GM18951 (cell line): ENCODE measurements around the gene ANKZF1.

Experiments
- POLR2A ChIP-seq: IDR thresholded peaks from 4 replicates; pipeline ENCODE4 v1.6.1; 2011; ENCODE audit warnings: mild to moderate bottlenecking; ENCODE audit not compliant: insufficient read length, insufficient read depth; ENCODE audit errors: extremely low read depth
- in situ Hi-C: fragments of 300-500 bp; cut with MboI; formaldehyde crosslinking; loops from one replicate; pipeline ENCODE4 v1.12.0; 2022; ENCODE audit warnings: low sequenced_read_pairs, mixed read lengths, inconsistent platforms; ENCODE audit not compliant: unreplicated experiment

Gene ANKZF1

DNA sequence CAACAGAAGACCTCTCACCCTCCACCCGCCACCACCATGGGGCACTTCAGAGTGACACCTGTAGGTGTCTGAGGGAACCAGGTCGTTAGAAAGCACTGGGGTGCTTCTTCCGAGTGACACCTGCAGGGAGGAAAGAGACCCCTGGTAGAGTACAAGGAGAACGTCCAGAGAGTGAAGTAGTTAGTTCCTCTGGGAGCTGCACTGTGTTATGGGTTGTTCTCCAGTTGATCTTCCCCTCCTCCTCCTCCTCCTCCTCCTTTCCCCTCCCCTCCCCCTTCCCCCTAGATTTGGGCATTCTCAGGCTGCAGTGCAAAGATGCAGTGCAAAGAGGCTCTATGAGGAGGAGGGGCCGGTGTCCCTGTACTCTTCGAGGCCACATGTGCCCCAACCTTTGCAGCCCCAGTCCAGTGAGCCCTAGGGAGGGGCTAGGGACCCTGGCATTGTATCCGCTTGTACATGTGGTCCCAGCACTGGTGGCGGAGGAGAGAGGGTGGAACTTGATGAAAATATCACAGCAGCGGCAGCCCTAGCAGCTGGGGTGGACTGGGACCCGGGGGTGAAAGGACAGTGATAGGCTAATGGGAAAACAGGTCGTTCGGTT lies 50.4 kb downstream of the ANKZF1 start:
- in situ Hi-C loops: no loop called here
- TF ChIP-seq POLR2A: no peak

DNA sequence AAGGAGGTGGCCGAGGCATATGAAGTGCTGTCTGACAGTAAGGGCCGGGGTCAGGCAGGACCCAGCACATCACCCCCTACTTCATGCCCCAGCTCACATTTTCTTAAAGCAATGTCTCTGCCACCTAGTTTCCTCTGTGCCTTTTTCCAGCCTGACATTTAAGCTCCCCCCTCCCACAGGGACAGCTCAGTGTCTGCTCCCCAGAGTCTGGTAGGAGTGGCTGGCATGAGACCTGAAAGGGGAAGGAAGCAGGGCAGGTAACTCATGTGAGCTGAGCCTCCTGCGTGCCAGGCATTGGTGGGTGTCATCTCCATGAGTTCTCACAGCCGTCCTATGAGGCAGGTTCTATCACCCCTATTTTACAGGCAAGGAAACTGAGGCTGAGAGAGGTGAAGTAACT lies 51.0 kb downstream of the ANKZF1 start:
- no peak for TF ChIP-seq POLR2A
- in situ Hi-C loops: no loop called here

DNA sequence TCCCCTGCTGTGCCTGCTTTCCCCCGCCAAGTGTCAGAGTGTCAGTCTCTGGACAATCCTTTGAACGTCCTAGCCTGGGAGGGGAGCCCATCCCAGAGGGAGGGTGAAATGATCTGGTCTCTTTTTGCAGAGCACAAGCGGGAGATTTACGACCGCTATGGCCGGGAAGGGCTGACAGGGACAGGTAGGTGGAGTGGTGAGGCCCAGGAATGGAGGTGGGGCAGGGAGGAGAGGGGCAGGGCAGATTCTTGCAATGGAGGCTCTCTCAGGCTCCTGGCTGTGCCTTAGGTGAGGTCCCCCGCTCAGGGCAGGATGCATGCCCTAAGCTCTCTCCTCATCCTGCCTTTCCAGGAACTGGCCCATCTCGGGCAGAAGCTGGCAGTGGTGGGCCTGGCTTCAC lies 52.0 kb downstream of the ANKZF1 start:
- TF ChIP-seq POLR2A: no peak
- in situ Hi-C loops: no loop called here

DNA sequence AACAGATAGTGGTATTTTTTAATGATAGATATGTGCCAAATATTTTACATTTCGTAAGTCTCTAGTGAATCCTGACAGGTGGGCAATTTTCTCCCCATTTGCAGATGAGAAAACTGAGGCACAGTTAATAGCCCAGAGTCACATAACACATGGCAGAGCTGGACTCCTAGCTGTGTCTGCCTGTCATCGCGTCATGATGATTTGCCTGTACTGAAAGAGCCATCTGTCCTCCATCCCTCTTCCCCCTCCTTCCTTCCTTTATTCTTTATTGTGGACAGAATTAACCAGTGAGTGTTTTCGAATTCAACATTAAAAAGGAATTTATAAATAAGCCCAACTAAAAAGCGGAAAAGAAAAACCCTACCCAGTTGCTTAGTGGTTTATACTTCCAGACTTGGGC lies 52.8 kb downstream of the ANKZF1 start:
- in situ Hi-C loops: no loop called here
- TF ChIP-seq POLR2A: no peak

DNA sequence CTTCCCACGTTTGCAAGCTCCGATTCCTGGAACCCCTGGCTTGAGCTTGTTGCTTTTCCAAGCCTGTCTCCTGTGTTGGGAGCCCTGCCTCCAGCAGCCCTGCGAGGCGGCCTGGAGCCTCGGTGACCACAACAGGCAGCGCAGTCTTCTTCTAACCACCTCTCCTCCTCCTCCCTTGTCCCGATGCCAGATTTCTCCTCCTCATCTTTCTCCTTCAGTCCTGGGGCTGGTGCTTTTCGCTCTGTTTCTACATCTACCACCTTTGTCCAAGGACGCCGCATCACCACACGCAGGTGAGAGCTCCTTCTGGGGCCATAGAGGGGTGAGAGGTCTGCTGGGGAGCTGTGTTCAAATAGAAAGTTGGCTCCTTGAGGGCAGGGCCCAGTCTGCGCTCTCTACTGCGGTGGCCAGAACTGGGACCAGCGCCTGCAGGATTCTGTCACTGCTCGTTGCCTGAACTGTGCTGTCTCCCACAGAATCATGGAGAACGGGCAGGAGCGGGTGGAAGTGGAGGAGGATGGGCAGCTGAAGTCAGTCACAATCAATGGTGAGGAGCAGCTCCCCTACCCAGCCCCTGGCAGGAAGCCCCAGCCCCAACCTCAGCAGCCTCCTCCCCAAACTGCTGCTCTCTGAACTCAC lies 53.5 kb downstream of the ANKZF1 start:
- in situ Hi-C loops: no loop called here

DNA sequence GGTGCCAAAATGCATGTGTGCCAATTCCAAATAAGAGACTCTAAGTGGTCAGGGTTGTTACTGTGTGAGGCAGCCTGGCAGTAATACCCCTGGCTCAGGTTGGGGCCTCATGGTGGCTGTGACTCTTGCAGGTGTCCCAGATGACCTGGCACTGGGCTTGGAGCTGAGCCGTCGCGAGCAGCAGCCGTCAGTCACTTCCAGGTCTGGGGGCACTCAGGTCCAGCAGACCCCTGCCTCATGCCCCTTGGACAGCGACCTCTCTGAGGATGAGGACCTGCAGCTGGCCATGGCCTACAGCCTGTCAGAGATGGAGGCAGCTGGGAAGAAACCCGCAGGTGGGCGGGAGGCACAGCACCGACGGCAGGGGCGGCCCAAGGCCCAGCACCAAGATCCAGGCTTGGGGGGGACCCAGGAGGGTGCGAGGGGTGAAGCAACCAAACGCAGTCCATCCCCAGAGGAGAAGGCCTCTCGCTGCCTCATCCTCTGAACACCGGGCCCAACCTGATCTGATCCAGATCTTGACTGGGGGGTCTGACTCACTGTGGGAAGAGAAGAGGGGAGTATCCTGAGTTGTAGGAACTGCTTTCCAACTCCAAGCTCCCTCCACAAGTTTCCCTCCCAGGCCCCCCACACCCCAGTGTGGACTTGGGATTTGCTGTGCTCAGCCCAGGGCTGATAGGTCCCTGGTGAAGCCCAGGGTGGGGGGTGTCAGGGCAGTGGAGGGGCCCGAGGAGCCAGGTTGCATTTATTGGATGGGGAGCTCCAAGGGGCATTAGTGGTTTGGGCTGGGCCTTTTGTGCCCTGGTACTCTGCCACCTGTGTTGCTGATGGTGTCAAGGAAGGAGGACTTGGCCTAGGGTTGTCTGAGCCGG lies 55.1 kb downstream of the ANKZF1 start:
- in situ Hi-C loops: no loop called here
- no peak for TF ChIP-seq POLR2A

More for the DNA sequence above, 53.5 kb downstream of the ANKZF1 start:
- no peak for TF ChIP-seq POLR2A

DNA sequence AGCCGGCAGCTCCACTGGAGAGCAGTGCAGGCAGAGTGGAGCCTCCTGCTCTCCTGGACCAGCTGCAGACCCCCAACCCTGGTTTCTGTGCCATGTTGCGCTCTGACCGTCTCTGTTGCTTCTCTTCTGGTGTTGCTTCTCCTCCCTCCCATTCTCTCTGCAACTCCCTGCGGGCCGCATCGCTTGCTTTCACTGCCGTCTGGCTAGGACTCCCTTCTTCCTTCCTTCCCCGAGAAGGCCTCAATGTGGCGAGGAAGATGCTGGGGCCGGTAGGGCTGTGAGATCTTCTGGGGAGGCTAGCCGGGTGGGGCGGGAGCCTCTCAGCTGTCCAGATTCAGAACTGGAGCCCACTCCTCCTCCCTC lies 55.7 kb downstream of the ANKZF1 start:
- in situ Hi-C loops: no loop called here
- TF ChIP-seq POLR2A: no peak

DNA sequence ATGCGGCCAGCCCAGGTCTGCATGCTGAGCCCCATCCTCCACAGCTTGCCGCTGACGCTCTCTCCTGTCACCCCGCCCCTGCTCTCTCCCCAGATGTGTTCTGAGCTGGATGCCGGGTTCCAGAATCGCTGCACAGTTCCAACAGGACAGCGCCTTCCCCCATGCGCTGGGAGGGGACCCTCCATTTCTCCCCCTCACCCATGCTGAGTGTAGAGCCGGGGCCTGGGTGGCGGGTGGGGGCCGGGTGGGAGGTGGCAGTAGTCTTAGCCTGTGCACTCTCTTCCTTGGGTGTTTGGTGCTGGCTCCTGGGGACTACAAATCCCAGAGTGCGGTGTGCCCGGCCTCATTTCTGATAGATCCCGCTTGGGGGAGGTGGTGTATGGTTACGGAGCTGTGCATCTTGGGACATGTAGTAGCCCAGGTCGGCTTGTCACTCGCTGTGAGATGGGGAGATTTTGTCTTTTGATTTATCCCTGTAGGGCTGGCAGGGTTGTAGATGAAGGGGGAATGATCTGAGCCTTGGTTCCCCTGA lies 56.4 kb downstream of the ANKZF1 start:
- TF ChIP-seq POLR2A: no peak
- in situ Hi-C loops: no loop called here
